ENCODE measurements around the gene FGF2.

The FGF2 gene

DNA sequence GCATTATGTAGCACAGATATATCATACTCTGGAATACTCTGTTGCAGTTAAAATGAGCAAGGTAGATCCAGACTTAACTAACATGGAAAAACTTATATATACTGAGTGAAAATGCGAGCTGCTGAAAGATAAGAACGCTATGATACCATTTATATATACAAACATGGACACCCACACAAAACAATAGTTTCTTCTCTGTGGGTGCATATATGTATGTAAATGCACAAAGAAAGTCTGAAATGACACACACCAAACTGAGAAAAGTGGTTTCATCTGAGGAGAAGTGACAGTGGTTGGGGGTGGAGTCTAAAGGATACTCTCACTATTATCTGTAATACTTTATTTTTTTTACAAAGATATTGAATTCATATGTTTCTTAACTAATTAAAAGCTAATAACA lies 12.2 kb upstream of the FGF2 start:
- FAIRE-seq (no peak), DNase-seq (ENCODE audit: insufficient read length, low spot score) (no peak)
- no peak for TF ChIP-seq CTCF (IDR thresholded peaks at IDR 0.05; ENCODE audit: insufficient read depth, missing control alignments)

DNA sequence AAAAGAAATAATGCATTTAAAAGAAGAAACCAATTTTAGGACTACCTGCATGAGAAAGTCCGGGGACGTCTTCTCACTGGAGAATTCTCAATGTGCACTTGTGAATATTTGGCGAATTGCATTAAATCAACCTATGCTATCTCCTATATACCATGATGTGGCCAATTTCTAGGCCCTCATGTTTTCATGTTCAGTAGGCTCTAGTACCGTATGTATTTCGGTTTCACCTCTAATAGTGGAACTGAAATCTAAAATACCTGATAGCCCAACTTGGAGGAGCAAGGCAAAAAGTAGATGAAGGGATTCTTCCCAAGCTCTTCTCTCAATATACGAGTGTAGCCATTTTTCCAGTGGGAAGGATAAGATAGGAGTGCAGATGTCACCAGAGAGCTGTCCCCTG lies 11.4 kb upstream of the FGF2 start:
- DNase-seq (ENCODE audit: insufficient read length, low spot score) (no peak), FAIRE-seq (no peak)
- no peak for TF ChIP-seq CTCF (IDR thresholded peaks at IDR 0.05; ENCODE audit: insufficient read depth, missing control alignments)

DNA sequence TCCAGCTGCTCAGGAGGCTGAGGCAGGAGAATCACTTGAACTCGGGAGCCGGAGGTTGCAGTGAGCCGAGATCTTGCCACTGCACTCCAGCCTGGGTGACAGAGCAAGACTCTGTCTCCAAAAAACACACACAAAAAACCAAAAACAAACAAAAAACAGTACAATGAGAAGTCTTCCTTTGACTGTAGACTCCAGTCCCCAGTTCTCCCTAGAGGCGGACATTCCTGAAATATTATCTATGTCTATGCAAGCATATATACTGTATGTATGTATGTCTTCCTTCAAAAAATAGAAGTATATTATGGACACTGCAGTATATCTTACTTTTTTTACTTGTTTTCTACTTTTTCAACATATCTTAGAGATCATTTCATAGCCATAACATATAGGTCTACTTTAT lies 10.2 kb upstream of the FGF2 start:
- no peak for FAIRE-seq
- no peak for TF ChIP-seq CTCF (IDR thresholded peaks at IDR 0.05; ENCODE audit: insufficient read depth, missing control alignments)
- no peak for DNase-seq (ENCODE audit: insufficient read length, low spot score)

DNA sequence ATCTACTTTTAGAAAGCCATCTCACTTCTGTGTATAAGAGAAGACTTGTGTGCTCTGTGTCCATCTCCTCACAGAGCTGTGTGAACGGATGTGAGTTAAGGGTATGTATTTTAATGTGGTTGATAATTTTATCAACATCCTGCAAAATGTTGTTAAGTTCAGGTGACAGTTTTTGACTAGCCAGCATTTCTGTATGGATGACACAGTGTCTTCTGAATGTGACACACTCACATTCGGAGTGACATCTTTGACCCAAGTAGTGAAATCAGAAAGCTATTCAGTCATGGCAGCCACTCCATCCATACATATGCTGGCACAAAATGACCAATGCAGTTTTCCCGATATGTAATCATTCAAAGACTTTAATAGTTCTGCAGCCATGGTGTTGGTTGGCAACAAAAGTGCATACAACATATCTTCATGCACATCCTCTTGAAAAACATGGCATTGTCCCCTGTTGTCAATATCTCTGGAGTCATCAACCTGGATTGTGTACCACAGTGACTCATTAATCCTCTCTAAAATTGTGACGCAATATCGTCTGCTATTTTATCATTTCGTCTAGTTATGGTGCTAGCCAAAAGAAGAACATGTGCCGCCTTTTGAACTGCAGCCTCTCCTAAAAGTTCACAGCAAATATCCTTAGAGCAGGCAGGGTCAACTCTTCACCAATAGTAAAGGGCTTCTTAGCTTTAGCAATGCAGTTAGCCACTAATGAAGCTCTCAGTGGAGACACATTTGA lies 6.8 kb upstream of the FGF2 start:
- FAIRE-seq (no peak), DNase-seq (ENCODE audit: insufficient read length, low spot score) (no peak)
- no peak for TF ChIP-seq CTCF (IDR thresholded peaks at IDR 0.05; ENCODE audit: insufficient read depth, missing control alignments)

DNA sequence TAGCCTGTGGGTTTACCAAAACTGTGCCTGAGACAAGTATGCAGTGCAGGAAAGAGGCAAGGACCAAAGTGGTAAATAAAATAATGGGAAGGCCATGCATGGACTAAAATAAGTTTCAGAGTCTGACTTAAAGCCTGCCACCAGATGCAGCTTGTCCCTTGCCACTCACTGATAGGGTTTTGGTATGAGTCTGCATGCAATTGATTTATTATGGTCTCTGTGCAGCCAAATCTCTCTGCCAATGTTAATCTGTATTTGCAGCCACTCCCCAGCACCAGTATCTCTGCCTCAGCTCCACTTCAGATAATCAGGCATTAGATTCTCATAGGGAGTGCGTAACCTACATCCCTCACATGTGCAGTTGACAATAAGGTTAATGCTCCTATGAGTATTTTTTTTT lies 5.5 kb upstream of the FGF2 start:
- no peak for TF ChIP-seq CTCF (IDR thresholded peaks at IDR 0.05; ENCODE audit: insufficient read depth, missing control alignments)
- DNase-seq (ENCODE audit: insufficient read length, low spot score) (no peak), FAIRE-seq (no peak)

GRCh38 chr4:122822466-122822865 lies 4.2 kb upstream of the FGF2 start:
- no peak for TF ChIP-seq CTCF (IDR thresholded peaks at IDR 0.05; ENCODE audit: insufficient read depth, missing control alignments)
- FAIRE-seq (no peak), DNase-seq (ENCODE audit: insufficient read length, low spot score) (no peak)

DNA sequence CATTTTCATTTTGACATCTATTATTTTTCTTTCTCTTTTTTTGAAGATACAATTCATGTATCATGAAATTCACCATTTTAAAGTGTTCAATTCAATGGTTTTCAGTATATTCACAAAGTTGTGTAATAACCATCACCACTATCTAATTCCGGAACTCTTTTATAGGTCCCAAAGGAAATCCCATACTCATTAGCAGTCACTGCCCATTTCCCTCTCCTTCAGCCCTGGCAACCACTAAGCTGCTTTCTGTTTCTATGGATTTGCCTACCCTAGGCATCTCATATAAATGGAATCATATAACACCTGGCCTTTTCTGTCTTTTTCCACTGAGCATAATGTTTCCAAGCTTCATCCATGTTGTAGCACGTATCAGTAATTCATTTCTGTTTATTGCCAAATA lies 3.2 kb upstream of the FGF2 start:
- no peak for TF ChIP-seq CTCF (IDR thresholded peaks at IDR 0.05; ENCODE audit: insufficient read depth, missing control alignments)
- DNase-seq (ENCODE audit: insufficient read length, low spot score) (no peak), FAIRE-seq (peak; percentile 66)

Measured in D721Med (cell line).